Stimulated activated CD4-positive, alpha-beta T cell treated with anti-CD3 and anti-CD28 coated beads, Interleukin-2, amount 100 ng/mL, for 4 hours (primary cell): ENCODE measurements around the gene SMAD5.

Experiments
- DNase-seq: peaks from one replicate; pipeline ENCODE4 v3.0.0-alpha.2; 2020; ENCODE audit warnings: low read depth

SMAD5 gene

DNA sequence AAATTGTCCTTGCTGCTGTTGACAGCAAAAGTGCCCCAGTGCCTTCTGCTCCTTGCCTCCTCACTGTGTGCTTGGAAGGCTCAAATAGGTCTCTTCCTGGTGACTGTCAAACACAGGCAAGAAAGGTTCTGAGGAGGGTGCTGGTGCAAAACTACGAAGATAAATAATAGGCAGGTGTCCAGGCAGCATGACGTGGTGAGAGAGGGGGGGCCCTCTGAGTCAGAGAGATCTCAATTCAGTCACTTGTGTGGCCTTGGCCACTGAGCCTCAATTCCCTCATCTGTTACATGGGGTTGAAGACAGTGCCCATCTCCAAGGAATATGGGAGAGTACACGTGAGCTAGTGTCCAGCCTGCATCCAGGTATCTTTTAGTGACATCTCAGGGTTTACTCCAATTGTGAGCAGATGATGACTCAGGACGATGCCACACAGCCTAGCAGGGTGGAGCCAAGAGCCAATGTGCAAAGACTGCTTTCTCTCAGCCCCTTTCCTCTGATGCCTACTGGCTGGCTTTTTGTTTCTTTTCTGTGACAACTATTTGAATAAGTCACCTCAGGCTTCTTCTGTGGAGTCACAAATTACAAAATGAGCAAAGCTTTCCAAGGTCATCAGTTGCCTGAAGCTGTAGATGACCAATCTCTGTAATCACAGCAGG is 90.1 kb downstream of the SMAD5 start:
- DNase-seq: no peak

DNA sequence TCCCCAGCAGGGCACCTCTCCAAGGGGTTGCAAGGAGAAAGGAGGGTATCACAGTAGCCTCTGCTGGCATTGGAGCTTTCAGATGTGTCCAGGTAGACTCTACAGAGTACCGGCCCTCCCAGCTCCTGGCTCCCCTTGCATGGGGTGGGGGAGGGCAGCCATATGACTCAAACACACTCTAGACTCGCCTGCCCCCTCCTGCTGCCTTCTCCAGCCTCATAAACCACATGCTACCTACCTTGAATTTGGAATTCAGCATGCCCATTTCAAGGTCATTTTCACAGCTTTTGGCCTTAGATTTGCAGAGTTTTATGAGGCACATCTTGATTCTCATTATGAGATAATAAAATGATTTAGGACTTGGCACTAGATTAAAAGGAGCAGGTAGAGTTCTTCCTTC is 93.2 kb downstream of the SMAD5 start:
- DNase-seq: no peak

DNA sequence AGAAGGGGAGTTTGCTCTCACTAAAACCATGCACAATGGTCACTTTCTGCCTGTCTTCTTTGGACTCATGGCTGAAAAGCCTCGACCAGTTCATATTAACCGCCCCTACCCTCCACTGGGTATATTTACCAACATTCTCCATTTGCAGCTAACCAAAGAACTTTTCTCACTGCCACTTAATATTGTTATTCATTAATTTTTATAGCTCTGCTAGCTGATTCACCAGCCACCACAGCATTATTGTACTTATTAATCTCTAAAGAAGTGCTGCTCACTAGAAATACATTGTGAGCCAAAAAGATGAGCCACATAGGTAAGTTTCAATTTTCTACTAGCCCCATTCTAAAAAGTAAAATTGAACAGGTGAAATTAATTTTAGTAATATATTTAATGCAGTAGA is 93.8 kb downstream of the SMAD5 start:
- no peak for DNase-seq

DNA sequence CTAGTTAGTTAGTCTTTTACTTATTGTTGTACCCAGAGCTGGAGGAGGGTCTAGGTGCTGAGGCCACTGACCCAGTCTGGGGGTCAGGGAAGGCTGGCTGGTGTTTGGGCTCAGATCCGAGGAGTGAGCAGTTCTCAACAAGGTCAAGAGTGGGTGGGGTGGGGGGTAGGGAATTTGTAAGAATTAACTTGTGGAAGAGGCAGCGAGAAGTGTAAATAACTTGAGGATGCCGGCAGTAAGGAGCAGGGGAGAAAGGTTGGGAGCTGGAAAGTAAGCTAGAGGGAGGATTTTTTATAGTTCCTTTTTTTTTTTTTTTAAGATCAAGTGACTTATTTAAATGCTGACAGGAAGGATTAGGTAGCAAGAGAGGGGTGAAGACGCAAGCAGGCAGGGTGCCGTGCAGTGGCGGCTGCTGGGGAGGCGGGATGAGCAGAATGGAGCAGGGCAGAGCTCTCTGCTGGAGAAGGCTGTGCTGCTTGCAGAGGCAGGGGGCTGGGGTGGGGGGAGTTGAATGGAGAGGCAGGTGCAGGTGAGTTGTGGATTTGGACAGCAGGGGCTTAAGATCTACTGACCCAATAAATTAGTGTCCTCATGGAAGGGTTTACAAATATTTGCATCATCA is 95.6 kb downstream of the SMAD5 start:
- DNase-seq: no peak

DNA sequence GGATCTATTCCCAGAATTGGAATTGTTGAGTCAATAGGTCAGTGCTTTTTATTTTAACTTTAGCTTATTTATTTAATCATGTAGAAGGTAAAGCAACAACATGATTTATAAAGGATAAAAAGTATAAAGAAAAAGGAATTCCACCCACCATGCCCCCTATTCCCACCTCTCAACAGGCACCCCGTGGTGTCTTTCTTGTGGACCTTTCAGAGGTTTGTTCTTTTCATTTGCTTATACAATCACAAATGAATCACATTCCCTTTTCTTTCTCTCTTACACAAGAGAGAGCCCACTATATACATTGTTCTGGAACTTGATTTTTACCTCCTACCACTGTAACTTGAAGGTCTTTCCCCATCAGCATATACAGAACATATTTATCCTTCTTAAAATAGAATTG is 97.5 kb downstream of the SMAD5 start:
- DNase-seq: no peak

DNA sequence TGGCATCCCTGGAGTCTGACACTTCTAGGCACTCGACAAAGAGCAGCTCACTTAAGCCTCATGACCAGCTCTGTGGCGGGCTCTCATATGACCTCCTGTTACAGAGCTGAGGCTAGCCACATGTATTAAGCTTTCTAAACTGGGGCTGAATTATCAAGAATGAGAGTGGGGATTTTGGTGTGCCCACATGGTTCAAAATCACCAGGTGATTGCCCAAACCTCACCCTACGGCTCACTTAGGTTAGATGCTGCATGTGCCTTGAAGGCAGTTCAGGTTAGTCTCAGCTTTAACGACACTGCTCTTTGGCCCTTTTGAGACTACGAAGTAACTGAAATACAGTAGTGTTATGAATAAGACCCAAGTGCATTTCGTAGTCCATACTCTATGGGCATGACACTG is 99.7 kb downstream of the SMAD5 start:
- DNase-seq: no peak
